Measurements from ENCODE around the gene TMEM154. TPM values are rescaled to one million over a fixed set of nuclear protein-coding genes. Genes with fewer than 3 reads are reported as not detected.

The TMEM154 gene
- total and polyA plus RNA-seq, 10 of the 15 experiments (the other 5 are each of a cell fraction or from before 2014, with no cell fraction given), result 5.1 to 41.4 (median 18.2) TPM

DNA sequence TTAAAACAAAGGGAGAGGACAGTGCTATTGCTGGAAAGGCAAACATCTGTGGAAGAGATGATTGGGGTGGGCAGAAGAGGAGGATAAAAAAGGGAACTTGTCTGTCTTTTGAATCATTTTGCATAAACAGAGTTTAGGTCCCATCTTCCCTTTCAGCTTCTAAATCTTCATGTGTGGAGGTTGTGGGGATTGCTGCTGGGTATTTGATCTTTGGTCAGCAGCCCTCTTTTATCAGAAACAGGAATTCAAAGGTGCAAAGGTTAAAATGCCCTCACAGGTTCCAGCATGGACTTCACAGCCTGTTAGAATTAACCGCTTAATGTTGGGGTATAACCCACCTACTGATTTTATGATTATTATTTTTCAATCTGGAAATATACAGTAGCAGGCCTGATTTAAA lies 39.5 kb upstream of the TMEM154 start:
- intact Hi-C loops (cut with micrococcal nuclease; ENCODE audit: unreplicated experiment), result no loop called here
- no peak overlapping the region for H3K4me3 ChIP-seq
- no peaks in the 10 kb centered on the region for H3K36me3 ChIP-seq (ENCODE audit: control insufficient read depth in 2 of 2, insufficient read depth in 2 of 2, low read length in 1 of 2)
- no peak overlapping the region for H2AFZ ChIP-seq (ENCODE audit: control insufficient read depth, low read depth, low read length)
- FAIRE-seq, result no peak
- TF ChIP-seq POLR2AphosphoS2 (IDR thresholded peaks at IDR 0.05; ENCODE audit: low read depth, low read length), result no peak
- TF ChIP-seq YBX1 (IDR thresholded peaks at IDR 0.05), result no peak
- TF ChIP-seq, protein P1, sequence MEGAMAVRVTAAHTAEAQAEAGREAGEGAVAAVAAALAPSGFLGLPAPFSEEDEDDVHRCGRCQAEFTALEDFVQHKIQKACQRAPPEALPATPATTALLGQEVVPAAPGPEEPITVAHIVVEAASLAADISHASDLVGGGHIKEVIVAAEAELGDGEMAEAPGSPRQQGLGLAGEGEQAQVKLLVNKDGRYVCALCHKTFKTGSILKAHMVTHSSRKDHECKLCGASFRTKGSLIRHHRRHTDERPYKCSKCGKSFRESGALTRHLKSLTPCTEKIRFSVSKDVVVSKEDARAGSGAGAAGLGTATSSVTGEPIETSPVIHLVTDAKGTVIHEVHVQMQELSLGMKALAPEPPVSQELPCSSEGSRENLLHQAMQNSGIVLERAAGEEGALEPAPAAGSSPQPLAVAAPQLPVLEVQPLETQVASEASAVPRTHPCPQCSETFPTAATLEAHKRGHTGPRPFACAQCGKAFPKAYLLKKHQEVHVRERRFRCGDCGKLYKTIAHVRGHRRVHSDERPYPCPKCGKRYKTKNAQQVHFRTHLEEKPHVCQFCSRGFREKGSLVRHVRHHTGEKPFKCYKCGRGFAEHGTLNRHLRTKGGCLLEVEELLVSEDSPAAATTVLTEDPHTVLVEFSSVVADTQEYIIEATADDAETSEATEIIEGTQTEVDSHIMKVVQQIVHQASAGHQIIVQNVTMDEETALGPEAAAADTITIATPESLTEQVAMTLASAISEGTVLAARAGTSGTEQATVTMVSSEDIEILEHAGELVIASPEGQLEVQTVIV (IDR thresholded peaks at IDR 0.05; ENCODE audit: borderline replicate concordance, partially characterized antibody), result no peak
- TF ChIP-seq, protein P2, sequence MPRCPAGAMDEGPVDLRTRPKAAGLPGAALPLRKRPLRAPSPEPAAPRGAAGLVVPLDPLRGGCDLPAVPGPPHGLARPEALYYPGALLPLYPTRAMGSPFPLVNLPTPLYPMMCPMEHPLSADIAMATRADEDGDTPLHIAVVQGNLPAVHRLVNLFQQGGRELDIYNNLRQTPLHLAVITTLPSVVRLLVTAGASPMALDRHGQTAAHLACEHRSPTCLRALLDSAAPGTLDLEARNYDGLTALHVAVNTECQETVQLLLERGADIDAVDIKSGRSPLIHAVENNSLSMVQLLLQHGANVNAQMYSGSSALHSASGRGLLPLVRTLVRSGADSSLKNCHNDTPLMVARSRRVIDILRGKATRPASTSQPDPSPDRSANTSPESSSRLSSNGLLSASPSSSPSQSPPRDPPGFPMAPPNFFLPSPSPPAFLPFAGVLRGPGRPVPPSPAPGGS (IDR thresholded peaks at IDR 0.05; ENCODE audit: borderline replicate concordance, insufficient read depth, low read depth, low read length, poor library complexity, severe bottlenecking), result no peak
- no peak for TF ChIP-seq SIX5 (IDR thresholded peaks at IDR 0.05; ENCODE audit: low read depth, low read length, severe bottlenecking)
- no peak for TF ChIP-seq WRNIP1 (IDR thresholded peaks at IDR 0.05; ENCODE audit: borderline replicate concordance, low read depth, low read length)
- TF ChIP-seq ZZZ3 (IDR thresholded peaks at IDR 0.05; ENCODE audit: control insufficient read depth, insufficient read length, low read depth), result no peak
- TF ChIP-seq, protein P3, sequence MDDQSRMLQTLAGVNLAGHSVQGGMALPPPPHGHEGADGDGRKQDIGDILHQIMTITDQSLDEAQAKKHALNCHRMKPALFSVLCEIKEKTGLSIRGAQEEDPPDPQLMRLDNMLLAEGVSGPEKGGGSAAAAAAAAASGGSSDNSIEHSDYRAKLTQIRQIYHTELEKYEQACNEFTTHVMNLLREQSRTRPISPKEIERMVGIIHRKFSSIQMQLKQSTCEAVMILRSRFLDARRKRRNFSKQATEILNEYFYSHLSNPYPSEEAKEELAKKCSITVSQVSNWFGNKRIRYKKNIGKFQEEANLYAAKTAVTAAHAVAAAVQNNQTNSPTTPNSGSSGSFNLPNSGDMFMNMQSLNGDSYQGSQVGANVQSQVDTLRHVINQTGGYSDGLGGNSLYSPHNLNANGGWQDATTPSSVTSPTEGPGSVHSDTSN (IDR thresholded peaks at IDR 0.05; ENCODE audit: insufficient replicate concordance, low read depth, low read length), result no peak
- TF ChIP-seq, protein P4, sequence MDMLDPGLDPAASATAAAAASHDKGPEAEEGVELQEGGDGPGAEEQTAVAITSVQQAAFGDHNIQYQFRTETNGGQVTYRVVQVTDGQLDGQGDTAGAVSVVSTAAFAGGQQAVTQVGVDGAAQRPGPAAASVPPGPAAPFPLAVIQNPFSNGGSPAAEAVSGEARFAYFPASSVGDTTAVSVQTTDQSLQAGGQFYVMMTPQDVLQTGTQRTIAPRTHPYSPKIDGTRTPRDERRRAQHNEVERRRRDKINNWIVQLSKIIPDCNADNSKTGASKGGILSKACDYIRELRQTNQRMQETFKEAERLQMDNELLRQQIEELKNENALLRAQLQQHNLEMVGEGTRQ (IDR thresholded peaks at IDR 0.05; ENCODE audit: borderline replicate concordance, low read depth, low read length), result no peak
- TF ChIP-seq TCF12 (IDR thresholded peaks at IDR 0.05; ENCODE audit: low read depth, low read length), result no peak
- no peak for TF ChIP-seq FOS (IDR thresholded peaks at IDR 0.05; ENCODE audit: borderline replicate concordance, extremely low read depth, insufficient read length)
- no peak for TF ChIP-seq SREBF1 (IDR thresholded peaks at IDR 0.05; ENCODE audit: low read length)
- no peak for TF ChIP-seq EP300 (IDR thresholded peaks at IDR 0.05; ENCODE audit: borderline replicate concordance in 1 of 2, control insufficient read depth in 1 of 2, low read depth in 2 of 2, low read length in 2 of 2)
- TF ChIP-seq TARDBP (IDR thresholded peaks at IDR 0.05; ENCODE audit: borderline replicate concordance), result no peak
- TF ChIP-seq, protein P5, sequence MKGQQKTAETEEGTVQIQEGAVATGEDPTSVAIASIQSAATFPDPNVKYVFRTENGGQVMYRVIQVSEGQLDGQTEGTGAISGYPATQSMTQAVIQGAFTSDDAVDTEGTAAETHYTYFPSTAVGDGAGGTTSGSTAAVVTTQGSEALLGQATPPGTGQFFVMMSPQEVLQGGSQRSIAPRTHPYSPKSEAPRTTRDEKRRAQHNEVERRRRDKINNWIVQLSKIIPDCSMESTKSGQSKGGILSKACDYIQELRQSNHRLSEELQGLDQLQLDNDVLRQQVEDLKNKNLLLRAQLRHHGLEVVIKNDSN (IDR thresholded peaks at IDR 0.05; ENCODE audit: borderline replicate concordance, extremely low read length, insufficient read depth, low read depth, low read length), result no peak
- no peak for TF ChIP-seq TAF1 (IDR thresholded peaks at IDR 0.05; ENCODE audit: borderline replicate concordance, low read depth, low read length)
- no peak for ATAC-seq
- CTCF ChIA-PET, result interaction anchor here (0.5 to 2.7 kb wide), 3 partner anchors 10 to 15 kb away, joined by 3 to 6 read pairs (median 4); no protein-coding TSS in a partner anchor
- DNase-seq (ENCODE audit: low read depth, low spot score), result no peak
- 0 out of 4 replicates have a peak, but pooled peaks cover 0 to 2% of the 10 kb centered on the region in 2 experiments for H3K27me3 ChIP-seq (replicated peaks in 1 of 2; ENCODE audit: control insufficient read depth in 2 of 2, insufficient read depth in 2 of 2, low read length in 1 of 2)
- H3K27ac ChIP-seq (ENCODE audit: control insufficient read depth, insufficient read depth), result no peak overlapping the region
- 41% methylated on average over 1 of the region's 1 CpG for WGBS (ENCODE audit: insufficient coverage, insufficient replicate concordance, low lambda C conversion rate, missing lambda C conversion rate)
- BruUV-seq (replicated peaks), result no TSS peak
- RAD21 ChIA-PET (ENCODE audit: unreplicated experiment), result no interaction called here
- H3K4me2 ChIP-seq (ENCODE audit: control insufficient read depth, insufficient read depth), result no peak overlapping the region
- H3K9ac ChIP-seq (ENCODE audit: control insufficient read depth, insufficient read depth, low read length), result no peak overlapping the region
- SMC1A ChIA-PET (ENCODE audit: uncharacterized antibody, unreplicated experiment), result interaction anchor here (0.9 to 1.7 kb wide), 5 partner anchors 10 to 49 kb away, joined by 3 to 6 read pairs (median 3); no protein-coding TSS in a partner anchor
- POLR2A ChIA-PET, result interaction anchor here (1.1 kb wide), 1 partner anchor 21 kb away, joined by 3 read pairs; no protein-coding TSS in a partner anchor
- H3K9me3 ChIP-seq (replicated peaks; ENCODE audit: control insufficient read depth, insufficient read depth, low read length), result peaks cover 4% of the 10 kb centered on the region; the same call in 2 of the 3 replicates
- no peaks in the 10 kb centered on the region for H3K79me2 ChIP-seq (ENCODE audit: control insufficient read depth, insufficient read depth, low read length)
- H4K20me1 ChIP-seq (ENCODE audit: control insufficient read depth, insufficient read depth), result no peaks in the 10 kb centered on the region
- in situ Hi-C loops (cut with MboI), result no loop called here
- H3K4me1 ChIP-seq (ENCODE audit: control insufficient read depth, insufficient read depth, low read length), result no peaks in the 10 kb centered on the region
